22Rv1 (cell line): ENCODE measurements around the gene CDH15.
"Not testable (repeated sequence)": the region's sequence is repeated elsewhere in the genome, so short reads cannot be mapped to it uniquely, and the experiment has no call there.

Experiments used
- H3K27ac ChIP-seq: fragments of 450-650 bp; 2 replicates; pipeline ENCODE4 v1.5.1; 2017
- ZFX ChIP-seq: fragments of 450-650 bp; IDR thresholded peaks from 2 replicates; pipeline ENCODE4 v1.6.1; 2017; ENCODE audit warnings: antibody characterized with exemption, borderline replicate concordance
- TF ChIP-seq, protein P1 (sequence below): fragments of 450-650 bp; IDR thresholded peaks from 2 replicates; pipeline ENCODE4 v1.5.1; 2017; ENCODE audit warnings: mild to moderate bottlenecking

Gene CDH15

DNA sequence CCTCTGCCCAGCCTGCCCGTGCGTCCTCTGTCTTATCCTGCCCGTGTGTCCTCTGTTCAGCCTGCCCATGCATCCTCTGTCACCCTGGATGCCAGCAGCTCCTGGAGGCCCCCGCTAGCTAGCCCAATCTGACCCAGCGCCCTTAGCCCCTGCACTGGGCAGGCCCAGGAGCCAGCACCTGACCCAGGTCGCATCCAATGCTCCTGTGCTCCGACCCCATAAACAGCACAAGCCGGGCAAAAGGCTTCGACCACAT lies 13.1 kb downstream of the CDH15 start:
- no peak overlapping the region for H3K27ac ChIP-seq
- TF ChIP-seq ZFX: no peak
- TF ChIP-seq, protein P1, sequence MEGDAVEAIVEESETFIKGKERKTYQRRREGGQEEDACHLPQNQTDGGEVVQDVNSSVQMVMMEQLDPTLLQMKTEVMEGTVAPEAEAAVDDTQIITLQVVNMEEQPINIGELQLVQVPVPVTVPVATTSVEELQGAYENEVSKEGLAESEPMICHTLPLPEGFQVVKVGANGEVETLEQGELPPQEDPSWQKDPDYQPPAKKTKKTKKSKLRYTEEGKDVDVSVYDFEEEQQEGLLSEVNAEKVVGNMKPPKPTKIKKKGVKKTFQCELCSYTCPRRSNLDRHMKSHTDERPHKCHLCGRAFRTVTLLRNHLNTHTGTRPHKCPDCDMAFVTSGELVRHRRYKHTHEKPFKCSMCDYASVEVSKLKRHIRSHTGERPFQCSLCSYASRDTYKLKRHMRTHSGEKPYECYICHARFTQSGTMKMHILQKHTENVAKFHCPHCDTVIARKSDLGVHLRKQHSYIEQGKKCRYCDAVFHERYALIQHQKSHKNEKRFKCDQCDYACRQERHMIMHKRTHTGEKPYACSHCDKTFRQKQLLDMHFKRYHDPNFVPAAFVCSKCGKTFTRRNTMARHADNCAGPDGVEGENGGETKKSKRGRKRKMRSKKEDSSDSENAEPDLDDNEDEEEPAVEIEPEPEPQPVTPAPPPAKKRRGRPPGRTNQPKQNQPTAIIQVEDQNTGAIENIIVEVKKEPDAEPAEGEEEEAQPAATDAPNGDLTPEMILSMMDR: no peak

GRCh38 chr16:89184933-89185794 lies 13.6 kb downstream of the CDH15 start:
- TF ChIP-seq ZFX: no peak
- TF ChIP-seq, protein P1: no peak
- H3K27ac ChIP-seq: no peak overlapping the region

DNA sequence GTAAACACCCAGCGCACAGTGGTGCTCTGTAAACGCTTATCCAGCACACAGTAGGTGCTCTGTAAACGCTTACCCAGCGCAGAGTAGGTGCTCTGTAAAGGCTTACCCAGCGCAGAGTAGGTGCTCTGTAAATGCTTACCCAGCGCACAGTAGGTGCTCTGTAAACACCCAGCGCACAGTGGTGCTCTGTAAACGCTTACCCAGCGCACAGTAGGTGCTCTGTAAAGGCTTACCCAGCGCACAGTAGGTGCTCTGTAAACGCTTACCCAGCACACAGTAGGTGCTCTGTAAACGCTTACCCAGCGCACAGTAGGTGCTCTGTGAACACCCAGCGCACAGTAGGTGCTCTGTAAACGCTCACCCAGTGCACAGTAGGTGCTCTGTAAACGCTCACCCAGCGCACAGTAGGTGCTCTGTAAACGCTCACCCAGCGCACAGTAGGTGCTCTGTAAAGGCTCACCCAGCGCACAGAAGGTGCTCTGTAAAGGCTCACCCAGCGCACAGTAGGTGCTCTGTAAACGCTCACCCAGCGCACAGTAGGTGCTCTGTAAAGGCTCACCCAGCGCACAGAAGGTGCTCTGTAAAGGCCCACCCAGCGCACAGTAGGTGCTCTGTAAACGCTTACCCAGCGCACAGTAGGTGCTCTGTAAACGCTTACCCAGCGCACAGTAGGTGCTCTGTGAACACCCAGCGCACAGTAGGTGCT lies 14.5 kb downstream of the CDH15 start:
- H3K27ac ChIP-seq: not testable (repeated sequence)

GRCh38 chr16:89186593-89187031 lies 15.1 kb downstream of the CDH15 start:
- not testable (repeated sequence) for H3K27ac ChIP-seq

DNA sequence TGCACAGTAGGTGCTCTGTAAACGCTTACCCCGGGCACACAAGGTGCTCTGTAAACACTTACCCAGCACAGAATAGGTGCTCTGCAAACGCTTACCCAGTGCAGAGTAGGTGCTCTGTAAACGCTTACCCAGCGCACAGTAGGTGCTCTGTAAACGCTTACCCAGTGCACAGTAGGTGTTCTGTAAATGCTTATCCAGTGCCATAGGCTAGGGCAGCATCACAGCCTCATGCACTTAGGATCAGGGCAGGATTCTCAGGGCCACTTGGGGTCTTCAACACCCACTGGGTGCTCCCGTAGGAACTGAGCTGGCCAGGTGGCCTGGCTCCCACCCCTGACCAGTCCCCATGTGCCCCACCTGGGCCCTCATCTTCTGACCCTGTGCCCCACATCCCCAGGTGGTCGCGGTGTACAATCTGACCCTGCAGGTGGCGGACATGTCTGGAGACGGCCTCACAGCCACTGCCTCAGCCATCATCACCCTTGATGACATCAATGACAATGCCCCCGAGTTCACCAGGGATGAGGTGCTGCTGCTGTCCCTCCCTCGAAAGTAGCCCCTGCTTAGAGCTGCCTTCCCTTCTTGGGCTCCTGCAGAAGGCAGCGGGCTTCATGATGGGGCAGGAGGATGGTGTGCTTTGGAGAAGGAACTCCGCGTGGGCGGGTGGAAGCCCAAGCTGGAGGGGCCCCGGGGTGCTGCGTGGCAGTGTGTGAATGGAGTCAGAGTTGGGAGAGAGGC lies 15.7 kb downstream of the CDH15 start:
- TF ChIP-seq, protein P1: no peak
- TF ChIP-seq ZFX: no peak
- H3K27ac ChIP-seq: no peak overlapping the region

DNA sequence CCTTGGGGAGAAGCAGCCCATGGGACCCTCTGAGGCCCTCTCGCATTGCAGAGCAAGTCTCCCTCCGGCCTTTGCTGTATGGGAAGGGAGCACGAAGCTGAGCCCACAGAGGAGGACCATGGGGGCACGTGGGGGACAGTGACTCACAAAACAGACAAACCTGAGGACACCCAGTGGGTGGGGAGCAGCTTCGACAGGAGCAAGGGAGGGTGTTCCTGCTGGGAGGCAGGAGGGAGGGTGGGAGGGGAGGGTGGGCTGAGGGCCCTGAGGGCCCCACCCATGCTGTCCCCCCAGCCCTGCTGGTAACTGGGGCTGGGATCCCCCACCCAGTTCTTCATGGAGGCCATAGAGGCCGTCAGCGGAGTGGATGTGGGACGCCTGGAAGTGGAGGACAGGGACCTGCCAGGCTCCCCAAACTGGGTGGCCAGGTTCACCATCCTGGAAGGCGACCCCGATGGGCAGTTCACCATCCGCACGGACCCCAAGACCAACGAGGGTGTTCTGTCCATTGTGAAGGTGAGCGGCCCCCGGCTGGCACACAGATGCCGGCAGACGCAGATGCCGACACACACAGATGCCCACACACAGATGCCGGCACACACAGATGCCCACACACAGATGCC lies 16.3 kb downstream of the CDH15 start:
- TF ChIP-seq ZFX: no peak
- TF ChIP-seq, protein P1: no peak
- no peak overlapping the region for H3K27ac ChIP-seq

DNA sequence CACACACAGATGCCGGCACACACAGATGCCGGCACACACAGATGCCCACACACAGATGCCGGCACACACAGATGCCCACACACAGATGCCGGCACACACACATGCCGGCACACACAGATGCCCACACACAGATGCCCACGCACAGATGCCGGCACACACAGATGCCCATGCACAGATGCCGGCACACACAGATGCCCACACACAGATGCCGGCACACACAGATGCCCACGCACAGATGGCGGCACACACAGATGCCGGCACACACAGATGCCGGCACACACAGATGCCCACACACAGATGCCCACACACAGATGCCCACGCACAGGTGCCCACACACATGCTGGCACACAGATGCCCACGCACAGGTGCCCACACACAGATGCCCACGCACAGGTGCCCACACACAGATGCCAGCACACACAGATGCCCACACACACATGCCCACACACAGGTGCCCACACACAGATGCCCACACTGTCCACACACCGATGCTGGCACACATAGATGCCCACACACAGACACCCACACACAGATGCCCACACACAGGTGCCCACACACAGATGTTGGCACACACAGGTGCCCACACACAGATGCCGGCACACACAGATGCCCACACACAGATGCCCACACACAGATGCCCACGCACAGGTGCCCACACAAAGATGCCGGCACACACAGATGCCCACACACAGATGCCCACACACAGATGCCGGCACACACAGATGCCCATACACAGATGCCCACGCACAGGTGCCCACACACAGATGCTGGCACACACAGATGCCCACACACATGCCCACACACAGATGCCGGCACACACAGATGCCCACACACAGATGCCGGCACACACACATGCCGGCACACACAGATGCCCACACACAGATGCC lies 17.2 kb downstream of the CDH15 start:
- H3K27ac ChIP-seq: not testable (repeated sequence)

DNA sequence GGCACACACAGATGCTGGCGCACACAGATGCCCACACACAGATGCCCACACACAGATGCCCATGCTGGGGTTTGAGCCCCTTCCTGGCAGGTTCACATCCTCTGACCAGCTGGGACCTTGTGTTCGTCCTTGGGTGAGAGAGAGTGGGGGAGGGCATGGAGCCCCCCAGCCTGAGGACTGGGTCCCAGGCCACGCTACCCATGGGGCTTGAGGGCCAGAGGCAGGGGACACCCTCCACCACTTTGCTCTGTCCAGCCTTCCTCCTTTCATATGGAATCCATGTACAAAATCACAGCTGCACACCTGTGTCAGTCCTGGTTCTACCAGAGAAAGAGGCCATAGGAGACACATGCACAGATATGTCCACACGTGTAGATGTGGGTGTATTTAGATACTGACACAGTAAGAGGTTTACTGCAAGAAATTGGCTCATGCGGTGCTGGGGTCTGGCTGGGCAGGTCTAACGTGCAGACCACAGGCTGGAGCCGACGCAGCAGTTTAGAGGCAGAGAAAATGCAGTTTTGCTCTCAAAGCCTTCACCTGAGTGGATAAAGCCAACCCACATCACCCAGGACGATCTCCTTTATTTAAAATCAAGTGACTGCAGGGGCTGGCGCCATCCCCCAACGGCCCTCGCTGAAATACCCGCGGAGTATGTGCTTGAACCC lies 17.9 kb downstream of the CDH15 start:
- no peak for TF ChIP-seq ZFX
- TF ChIP-seq, protein P1: no peak
- no peak overlapping the region for H3K27ac ChIP-seq
